Body of pancreas (tissue), 4 donors: ENCODE measurements around the gene DYNLT3.

Experiments
- CTCF ChIP-seq, 7 experiments: fragments of 450-650 bp in 4 of 7; fragments of 200-600 bp in 3 of 7; sonication (generic) in 3 of 7; IDR thresholded peaks; one replicate each; pipeline ENCODE4 v1.5.1; 2016 to 2019; ENCODE audit warnings: antibody characterized with exemption in 7 of 7
- POLR2A ChIP-seq, 3 donors: fragments of 450-650 bp; IDR thresholded peaks; one replicate each; pipeline ENCODE4 v1.6.1; 2016; ENCODE audit warnings: antibody characterized with exemption in 3 of 3, mild to moderate bottlenecking in 2 of 3

GRCh38 chrX:37834937-37835336 lies 12.4 kb downstream of the DYNLT3 start:
- TF ChIP-seq POLR2A (IDR thresholded peaks at IDR 0.05) (no peak), CTCF (IDR thresholded peaks at IDR 0.05) (no peak)
